OCI-LY7 (cell line): ENCODE results near the gene IFNGR1. TPM values are rescaled to one million over a fixed set of nuclear protein-coding genes. Genes with fewer than 3 reads are reported as not detected.
A peak's percentile ranks its signal among the peaks of the same experiment; 100 is the strongest.

Experiments used
- BruUV-seq: library from RNA; stranded (reverse); fragments of 400-500 nt; replicated peaks from 2 replicates; lab custom pipeline; 2021; lab: Mats Ljungman, UMichigan
- CTCF ChIA-PET: fragments of 300-600 bp; sonication (Branson Sonifier 250); formaldehyde crosslinking; loops from one replicate; lab custom pipeline; 2022; ENCODE audit warnings: antibody characterized with exemption; ENCODE audit not compliant: unreplicated experiment; lab: Charles Lee
- POLR2A ChIA-PET: fragments of 300-600 bp; sonication (Branson Sonifier 250); formaldehyde crosslinking; loops from one replicate; lab custom pipeline; 2022; ENCODE audit warnings: antibody characterized with exemption; lab: Charles Lee
- DNase-seq: peaks from one replicate; pipeline ENCODE4 v3.0.0-alpha.2; 2015; ENCODE audit warnings: low spot score
- H2AFZ ChIP-seq: fragments of 200-600 bp; sonication (generic), shearing (Covaris generic); 2 replicates; pipeline ENCODE4 v1.6.1; 2014; ENCODE audit warnings: mild to moderate bottlenecking, antibody characterized with exemption, low read length, moderate library complexity
- H3K27ac ChIP-seq: fragments of 200-600 bp; sonication (generic); 2 replicates; pipeline ENCODE4 v1.5.1; 2014; ENCODE audit warnings: mixed run types, low read depth, mild to moderate bottlenecking, moderate library complexity, low read length, inconsistent platforms; ENCODE audit not compliant: poor library complexity, severe bottlenecking
- H3K36me3 ChIP-seq: fragments of 200-600 bp; sonication (generic); 2 replicates; pipeline ENCODE4 v1.6.1; 2014; ENCODE audit warnings: mild to moderate bottlenecking, antibody characterized with exemption, low read length, moderate library complexity, mixed read lengths; ENCODE audit not compliant: insufficient read depth
- H3K4me1 ChIP-seq: fragments of 200-600 bp; sonication (generic); 2 replicates; pipeline ENCODE4 v1.5.1; 2014; ENCODE audit warnings: mild to moderate bottlenecking, low read length; ENCODE audit not compliant: insufficient read depth, poor library complexity, severe bottlenecking
- H3K4me2 ChIP-seq: fragments of 200-600 bp; sonication (generic); 2 replicates; pipeline ENCODE4 v1.6.1; 2014; ENCODE audit warnings: mild to moderate bottlenecking, low read length
- H3K4me3 ChIP-seq: fragments of 200-600 bp; sonication (generic); 2 replicates; pipeline ENCODE4 v1.5.1; 2014; ENCODE audit warnings: mild to moderate bottlenecking, low read depth, low read length; ENCODE audit not compliant: poor library complexity, severe bottlenecking
- H3K79me2 ChIP-seq: fragments of 200-600 bp; sonication (generic); 2 replicates; pipeline ENCODE4 v1.6.1; 2016; ENCODE audit warnings: low read depth, mild to moderate bottlenecking, low read length, moderate library complexity, mixed read lengths; ENCODE audit not compliant: insufficient read depth
- H3K9me2 ChIP-seq: fragments of 200-600 bp; sonication (generic); 2 replicates; pipeline ENCODE4 v1.6.1; 2016; ENCODE audit warnings: mild to moderate bottlenecking, low read length, mixed read lengths; ENCODE audit not compliant: insufficient read depth
- H3K9me3 ChIP-seq: fragments of 200-600 bp; sonication (generic); 2 replicates; pipeline ENCODE4 v1.6.1; 2014; ENCODE audit warnings: mild to moderate bottlenecking, mixed run types, low read length, mixed read lengths
- H4K20me1 ChIP-seq: fragments of 200-600 bp; sonication (generic); 2 replicates; pipeline ENCODE4 v1.6.1; 2014; ENCODE audit warnings: mild to moderate bottlenecking, antibody characterized with exemption, low read length, moderate library complexity, mixed read lengths; ENCODE audit not compliant: insufficient read depth
- CTCF ChIP-seq: fragments of 200-600 bp; sonication (generic); conservative IDR thresholded peaks from 2 replicates; pipeline ENCODE4 v1.5.1; 2014; ENCODE audit warnings: mild to moderate bottlenecking, antibody characterized with exemption, low read length, moderate library complexity, mixed read lengths
- EZH2phosphoT487 ChIP-seq: fragments of 200-600 bp; sonication (generic); IDR thresholded peaks from 2 replicates; pipeline ENCODE4 v1.6.1; 2018; ENCODE audit warnings: low read depth, borderline replicate concordance, mild to moderate bottlenecking, mixed run types, antibody characterized with exemption, low read length, moderate library complexity, mixed read lengths
- intact Hi-C: fragments of 100-400 bp; cut with micrococcal nuclease; formaldehyde crosslinking; loops from one replicate; pipeline ENCODE4 v1.10.0; 2022; ENCODE audit not compliant: unreplicated experiment
- total RNA-seq, 2 experiments: library from RNA; depleted of rRNA in 1 of 2; stranded (reverse); fragments of >200 nt in 1 of 2; shearing (Covaris generic) in 1 of 2; gene quantifications; 2 replicates each; pipeline ENCODE4 v1.2.3, GENCODE V29; 2014 to 2022

The IFNGR1 gene
- total RNA-seq, 2 experiments from 2014 or later, result 23.2 to 23.6 TPM

DNA sequence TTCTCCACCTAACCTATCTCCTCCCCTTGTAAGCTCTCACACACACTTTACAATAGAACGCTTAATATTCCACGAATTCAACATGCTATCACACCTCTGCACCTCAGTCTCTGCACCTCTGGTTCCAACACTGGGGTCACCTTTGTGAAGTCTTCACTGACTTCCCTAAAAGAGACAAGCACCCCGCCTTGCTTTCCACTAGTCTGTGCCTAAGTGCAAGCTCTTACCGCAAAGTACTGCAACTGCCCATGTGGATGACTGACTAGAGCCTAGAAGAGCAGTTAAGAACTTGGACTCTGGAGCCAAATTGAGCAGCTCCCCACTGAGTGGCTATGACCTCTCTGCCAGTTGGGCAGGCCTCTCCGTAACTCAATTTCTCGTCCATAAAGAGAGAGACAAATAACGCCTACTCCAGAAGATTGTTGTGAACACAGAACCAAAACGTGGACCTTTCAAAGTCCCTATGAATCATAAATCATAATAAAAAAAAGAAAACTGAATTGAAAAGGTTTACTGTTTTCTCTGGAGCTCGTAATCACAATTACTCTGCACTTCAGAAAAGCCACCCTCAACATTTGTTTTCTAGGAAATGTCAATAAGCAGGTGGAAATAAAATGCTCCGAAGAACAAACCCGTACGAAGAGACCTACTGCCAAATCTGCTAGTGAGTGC lies 1.2 kb downstream of the IFNGR1 start:
- no peaks in the 10 kb centered on the region for H3K9me2 ChIP-seq
- peaks cover 33% of the 10 kb centered on the region for H3K36me3 ChIP-seq
- peak; percentile 55 for DNase-seq
- peaks cover 6% of the 10 kb centered on the region; the same call in 1 of the 2 replicates for H4K20me1 ChIP-seq
- ChIA-PET POLR2A (interaction anchor here (0.6 to 1.5 kb wide), 9 partner anchors 8 to 429 kb away, joined by 3 to 5 read pairs (median 4); no protein-coding TSS in a partner anchor), CTCF (interaction anchor here (0.8 kb wide), 1 partner anchor 115 kb away, joined by 3 read pairs; no protein-coding TSS in a partner anchor)
- TF ChIP-seq EZH2phosphoT487, result no peak
- no peak for TF ChIP-seq CTCF
- peaks cover 62% of the 10 kb centered on the region for H3K79me2 ChIP-seq
- H3K27ac ChIP-seq, result no peak overlapping the region
- peak overlapping the region; percentile 94 for H3K4me2 ChIP-seq
- TSS peak; percentile 60 for BruUV-seq
- peak overlapping the region; percentile 90 for H3K4me3 ChIP-seq
- no peak overlapping the region for H2AFZ ChIP-seq
- peaks cover 67% of the 10 kb centered on the region for H3K4me1 ChIP-seq
- H3K9me3 ChIP-seq, result peaks cover 4% of the 10 kb centered on the region; the same call in 1 of the 2 replicates
- intact Hi-C loops, result loop anchor here (2.0 kb wide), 2 partner anchors 115 to 123 kb away; no protein-coding TSS in a partner anchor

- Histone ChIP-seq H3K4me1 (peaks cover 58% of the 10 kb centered on the region), H3K4me3 (peak overlapping the region; percentile 90), H3K9me2 (no peaks in the 10 kb centered on the region), H3K9me3 (peaks cover 12% of the 10 kb centered on the region; the same call in 1 of the 2 replicates), H3K36me3 (peaks cover 42% of the 10 kb centered on the region), H3K27ac (no peak overlapping the region), H4K20me1 (peaks cover 6% of the 10 kb centered on the region; the same call in 1 of the 2 replicates), H2AFZ (no peak overlapping the region), H3K4me2 (peak overlapping the region; percentile 94), H3K79me2 (peaks cover 71% of the 10 kb centered on the region)
- DNase-seq, result no peak
- CTCF ChIA-PET, result interaction anchor here (0.8 kb wide), 1 partner anchor 114 kb away, joined by 3 read pairs; no protein-coding TSS in a partner anchor
- intact Hi-C loops, result no loop called here
- POLR2A ChIA-PET, result interaction anchor here (0.6 to 1.5 kb wide), 8 partner anchors 9 to 428 kb away, joined by 3 to 5 read pairs (median 4); no protein-coding TSS in a partner anchor
- BruUV-seq, result no TSS peak
- no peak for TF ChIP-seq CTCF
- no peak for TF ChIP-seq EZH2phosphoT487
These were observed 2.2 kb downstream of the IFNGR1 start for GRCh38 chr6:137216875-137217553.
